ENCODE results near the gene OR8D2. TPM values are rescaled to one million over a fixed set of nuclear protein-coding genes. Genes with fewer than 3 reads are reported as not detected.

The OR8D2 gene
- total RNA-seq, 1 donor from 2014 or later: not detected

DNA sequence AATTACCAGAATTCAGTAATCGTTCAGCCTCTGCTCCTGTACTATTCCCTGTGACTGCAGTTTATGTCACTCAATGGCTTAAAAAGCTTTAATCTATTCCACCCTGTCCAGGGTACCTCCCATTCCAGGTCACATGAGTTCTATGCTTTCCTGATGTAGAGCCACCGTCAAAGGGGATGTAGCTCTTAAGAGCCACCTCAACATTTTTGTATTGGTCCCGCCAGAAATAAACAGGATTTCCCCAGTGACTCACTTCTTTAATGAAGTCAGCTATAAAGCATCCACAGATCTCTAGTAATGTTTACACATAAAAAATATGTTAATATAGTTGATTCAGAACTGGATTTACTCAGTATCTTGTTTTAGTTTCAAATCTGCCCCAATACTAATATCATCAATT lies 4.9 kb downstream of the OR8D2 start:
- no peak overlapping the region for H3K27ac Mint-ChIP-seq
- H3K36me3 Mint-ChIP-seq (ENCODE audit: low read depth): no peaks in the 10 kb centered on the region
- CTCF ChIA-PET: no interaction called here
- TF ChIP-seq CTCF (IDR thresholded peaks at IDR 0.05): no peak
- ATAC-seq (ENCODE audit: low read depth) (no peak), DNase-seq (no peak)
- no peaks in the 10 kb centered on the region for H3K4me1 Mint-ChIP-seq
- no peaks in the 10 kb centered on the region for H3K9me3 Mint-ChIP-seq
- H3K4me3 Mint-ChIP-seq: no peak overlapping the region
- POLR2A ChIA-PET: no interaction called here
- intact Hi-C loops (cut with micrococcal nuclease): no loop called here
- H3K27me3 Mint-ChIP-seq: peaks cover 7% of the 10 kb centered on the region

DNA sequence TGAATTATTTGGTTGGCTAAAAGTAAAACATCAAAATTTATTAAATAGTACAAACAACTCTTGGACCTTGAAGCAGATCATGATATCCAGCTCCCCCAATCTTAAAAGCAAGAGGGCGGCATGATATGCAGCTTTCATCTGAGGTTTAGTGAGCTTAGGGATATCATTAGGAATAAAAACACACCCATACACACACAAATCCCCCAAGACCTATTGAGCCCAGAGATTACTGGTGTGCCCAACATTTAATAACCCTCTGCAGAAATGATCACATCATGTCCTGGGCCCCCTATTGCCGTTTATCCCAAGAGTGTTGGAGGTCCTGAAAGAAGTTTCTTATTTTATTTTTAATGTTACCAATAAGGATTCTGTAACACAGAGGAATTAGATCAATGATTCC lies 6.1 kb downstream of the OR8D2 start, which contains the start of gene OR8D1:
Gene OR8D1, minus strand, starts transcription at position 101 of the 400 bp plus-strand sequence. CDS start 3,183 bp downstream, outside the sequence.
- Mint-ChIP-seq H3K9me3 (no peaks in the 10 kb centered on the region), H3K36me3 (ENCODE audit: low read depth) (no peaks in the 10 kb centered on the region), H3K4me3 (no peak within 1 kb of the TSS), H3K4me1 (no peaks in the 10 kb centered on the region), H3K27ac (no peak within 1 kb of the TSS), H3K27me3 (peaks cover 3% of the 10 kb centered on the region)
- ChIA-PET CTCF (no interaction called here), POLR2A (no interaction called here)
- intact Hi-C loops (cut with micrococcal nuclease): no loop called here
- DNase-seq (no peak), ATAC-seq (ENCODE audit: low read depth) (no peak)
- no peak for TF ChIP-seq CTCF (IDR thresholded peaks at IDR 0.05)

GRCh38 chr11:124313131-124313530 lies 6.9 kb downstream of the OR8D2 start:
- DNase-seq (no peak), ATAC-seq (ENCODE audit: low read depth) (no peak)
- POLR2A ChIA-PET: no interaction called here
- Mint-ChIP-seq H3K9me3 (no peaks in the 10 kb centered on the region), H3K27ac (no peak overlapping the region), H3K36me3 (ENCODE audit: low read depth) (no peaks in the 10 kb centered on the region), H3K4me1 (no peaks in the 10 kb centered on the region), H3K27me3 (peaks cover 1% of the 10 kb centered on the region), H3K4me3 (no peak overlapping the region)
- no peak for TF ChIP-seq CTCF (IDR thresholded peaks at IDR 0.05)
- intact Hi-C loops (cut with micrococcal nuclease): no loop called here
- CTCF ChIA-PET: no interaction called here

GRCh38 chr11:124311670-124312069 lies 8.3 kb downstream of the OR8D2 start:
- no peak for DNase-seq
- Mint-ChIP-seq H3K36me3 (ENCODE audit: low read depth) (no peaks in the 10 kb centered on the region), H3K4me3 (no peak overlapping the region), H3K4me1 (no peaks in the 10 kb centered on the region), H3K9me3 (no peaks in the 10 kb centered on the region), H3K27ac (no peak overlapping the region), H3K27me3 (peaks cover 3% of the 10 kb centered on the region)
- POLR2A ChIA-PET: no interaction called here
- intact Hi-C loops (cut with micrococcal nuclease): no loop called here
- TF ChIP-seq CTCF (IDR thresholded peaks at IDR 0.05): no peak
- no peak for ATAC-seq (ENCODE audit: low read depth)
- CTCF ChIA-PET: no interaction called here

GRCh38 chr11:124311269-124311668 lies 8.7 kb downstream of the OR8D2 start:
- H3K27me3 Mint-ChIP-seq: peaks cover 3% of the 10 kb centered on the region
- H3K9me3 Mint-ChIP-seq: no peaks in the 10 kb centered on the region
- no peak for TF ChIP-seq CTCF (IDR thresholded peaks at IDR 0.05)
- ChIA-PET CTCF (no interaction called here), POLR2A (no interaction called here)
- intact Hi-C loops (cut with micrococcal nuclease): no loop called here
- ATAC-seq (ENCODE audit: low read depth) (no peak), DNase-seq (no peak)
- H3K4me1 Mint-ChIP-seq: no peaks in the 10 kb centered on the region
- no peaks in the 10 kb centered on the region for H3K36me3 Mint-ChIP-seq (ENCODE audit: low read depth)
- H3K27ac Mint-ChIP-seq: no peak overlapping the region
- no peak overlapping the region for H3K4me3 Mint-ChIP-seq

Data from activated B cell treated with CpG ODN at 0.5 μM for 24 hours (primary cell).